Fibroblast of the aortic adventitia (primary cell): ENCODE results near the gene SNX11. TPM values are rescaled to one million over a fixed set of nuclear protein-coding genes. Genes with fewer than 3 reads are reported as not detected.

Experiments
- DNase-seq: peaks from one replicate; pipeline ENCODE4 v3.0.0-alpha.2; 2010; ENCODE audit warnings: low read depth
- H3K4me3 ChIP-seq: 2 replicates; pipeline ENCODE4 v1.5.1; 2011; ENCODE audit warnings: low read depth, mild to moderate bottlenecking, control low read depth, low read length, moderate library complexity
- CTCF ChIP-seq: IDR thresholded peaks from 2 replicates; pipeline ENCODE4 v1.5.1; 2011; ENCODE audit warnings: mild to moderate bottlenecking, low read length, control low read depth, inconsistent platforms; ENCODE audit not compliant: insufficient read depth
- total RNA-seq: library from RNA; depleted of rRNA; stranded (reverse); fragments of >200 nt; gene quantifications from 2 replicates; pipeline ENCODE4 v1.2.3, GENCODE V29; 2012; ENCODE audit warnings: low replicate concordance

The SNX11 gene
- total RNA-seq, 1 donor = 11.5 TPM

- H3K4me3 ChIP-seq = no peak overlapping the region
- peak; percentile 82 for DNase-seq
- TF ChIP-seq CTCF = peak; percentile 89
Observed at GRCh38 chr17:48131216-48131824, 23.8 kb downstream of the SNX11 start.

- H3K4me3 ChIP-seq = no peak overlapping the region
- DNase-seq = no peak
- no peak for TF ChIP-seq CTCF
Observed at GRCh38 chr17:48132385-48132784, 24.8 kb downstream of the SNX11 start.

GRCh38 chr17:48134912-48135480, 27.4 kb downstream of the SNX11 start:
- DNase-seq = no peak
- H3K4me3 ChIP-seq = no peak overlapping the region
- no peak for TF ChIP-seq CTCF

GRCh38 chr17:48137656-48138055, 30.1 kb downstream of the SNX11 start:
- DNase-seq = no peak

GRCh38 chr17:48139944-48140343, 32.4 kb downstream of the SNX11 start:
- DNase-seq = no peak
- no peak overlapping the region for H3K4me3 ChIP-seq

More at GRCh38 chr17:48137656-48138055, 30.1 kb downstream of the SNX11 start:
- no peak for TF ChIP-seq CTCF
- H3K4me3 ChIP-seq = no peak overlapping the region

GRCh38 chr17:48143629-48144028, 36.1 kb downstream of the SNX11 start:
- no peak for DNase-seq
- no peak overlapping the region for H3K4me3 ChIP-seq
- TF ChIP-seq CTCF = no peak

More at GRCh38 chr17:48139944-48140343, 32.4 kb downstream of the SNX11 start:
- no peak for TF ChIP-seq CTCF
